Esophagus squamous epithelium (tissue), 4 donors: ENCODE results near the gene TOP2A.
A peak's percentile ranks its signal among the peaks of the same experiment; 100 is the strongest.

Source experiments
- CTCF ChIP-seq, 6 experiments: fragments of 450-650 bp in 4 of 6; fragments of 200-600 bp in 2 of 6; sonication (generic) in 2 of 6; IDR thresholded peaks; one replicate each; pipeline ENCODE4 v1.5.1; 2016 to 2019; ENCODE audit warnings: antibody characterized with exemption in 6 of 6, mild to moderate bottlenecking in 4 of 6, moderate library complexity in 4 of 6
- POLR2A ChIP-seq, 4 donors: fragments of 450-650 bp; IDR thresholded peaks; one replicate each; pipeline ENCODE4 v1.6.1; 2017; ENCODE audit warnings: antibody characterized with exemption in 4 of 4, mild to moderate bottlenecking in 4 of 4, moderate library complexity in 3 of 4

- TF ChIP-seq CTCF (IDR thresholded peaks at IDR 0.05) (peak; percentile 51 to 87 (median 66)), POLR2A (IDR thresholded peaks at IDR 0.05) (no peak)
Observed at GRCh38 chr17:40362696-40363110, 55.0 kb downstream of the TOP2A start.
